ENCODE results near the gene KCNJ11. TPM values are rescaled to one million over a fixed set of nuclear protein-coding genes. Genes with fewer than 3 reads are reported as not detected.

KCNJ11 gene
- total and polyA plus RNA-seq, 2 of the 13 experiments (the other 11 are each of a cell fraction or from before 2014, with no cell fraction given) = 0.38 to 1.6 TPM

GRCh38 chr11:17351510-17352176 lies 36.8 kb downstream of the KCNJ11 start, which contains the start of gene NCR3LG1 (continued):
- peak; percentile 34; the same call in 1 of the 2 replicates for TF ChIP-seq UBTF (CRISPR knock-in tag; IDR thresholded peaks at IDR 0.05)
- TF ChIP-seq ZNF629 (CRISPR knock-in tag; conservative IDR thresholded peaks at IDR 0.05) = no peak
- TF ChIP-seq FIP1L1 (IDR thresholded peaks at IDR 0.05; ENCODE audit: borderline replicate concordance, insufficient read depth, low read depth, low read length) = no peak
- peak; percentile 71; the same call in 1 of the 2 replicates for TF ChIP-seq ZFP91 (CRISPR knock-in tag; IDR thresholded peaks at IDR 0.05; ENCODE audit: borderline replicate concordance)
- TF ChIP-seq ZNF512B (CRISPR knock-in tag; IDR thresholded peaks at IDR 0.05; ENCODE audit: borderline replicate concordance) = no peak; the same call in 1 of the 2 replicates
- TF ChIP-seq HCFC1 (IDR thresholded peaks at IDR 0.05; ENCODE audit: low read depth, low read length) = no peak
- TF ChIP-seq ZFP36L1 (CRISPR knock-in tag; IDR thresholded peaks at IDR 0.05) = peak; percentile 79; the same call in 1 of the 2 replicates
- TF ChIP-seq HNF1B (CRISPR knock-in tag; IDR thresholded peaks at IDR 0.05) = peak; percentile 60; the same call in 1 of the 2 replicates
- 0 out of 2 replicates have a peak, but pooled peaks have one; percentile 14 for TF ChIP-seq IRF2 (CRISPR knock-in tag; IDR thresholded peaks at IDR 0.05)
- TF ChIP-seq PPARG (CRISPR knock-in tag; conservative IDR thresholded peaks at IDR 0.05) = 0 out of 2 replicates have a peak, but pooled peaks have one; percentile 25
- TF ChIP-seq KLF12 (CRISPR knock-in tag; IDR thresholded peaks at IDR 0.05; ENCODE audit: borderline replicate concordance) = peak; percentile 71; the same call in 1 of the 2 replicates
- TF ChIP-seq SP5 (CRISPR knock-in tag; IDR thresholded peaks at IDR 0.05; ENCODE audit: borderline replicate concordance, low read depth) = peak; percentile 75; the same call in 1 of the 2 replicates
- peak; percentile 63; the same call in 1 of the 2 replicates for TF ChIP-seq MEIS2 (CRISPR knock-in tag; IDR thresholded peaks at IDR 0.05)
- no peak; the same call in 1 of the 2 replicates for TF ChIP-seq ZNF350 (CRISPR knock-in tag; IDR thresholded peaks at IDR 0.05; ENCODE audit: borderline replicate concordance, low read depth)
- no peak for TF ChIP-seq ZNF3 (CRISPR knock-in tag; IDR thresholded peaks at IDR 0.05)
- no peak for TF ChIP-seq ZNF652 (CRISPR knock-in tag; IDR thresholded peaks at IDR 0.05; ENCODE audit: borderline replicate concordance, low read depth)
- TF ChIP-seq ZNF547 (CRISPR knock-in tag; IDR thresholded peaks at IDR 0.05) = peak; percentile 65
- no peak for TF ChIP-seq MED8 (CRISPR knock-in tag; IDR thresholded peaks at IDR 0.05; ENCODE audit: insufficient replicate concordance)
- TF ChIP-seq MYC (CRISPR knock-in tag; IDR thresholded peaks at IDR 0.05; ENCODE audit: borderline replicate concordance) = peak; percentile 91
- peak; percentile 48 for TF ChIP-seq SRSF1 (optimal IDR thresholded peaks at IDR 0.05; ENCODE audit: low read depth, low read length)
- TF ChIP-seq ZNF331 (CRISPR knock-in tag; IDR thresholded peaks at IDR 0.05) = peak; percentile 54; the same call in 1 of the 2 replicates
